Astrocyte of the spinal cord (primary cell): ENCODE data around the gene C1QTNF2.
A peak's percentile ranks its signal among the peaks of the same experiment; 100 is the strongest.

ENCODE experiments used
- DNase-seq: peaks from one replicate; pipeline ENCODE4 v3.0.0; 2011; ENCODE audit warnings: low read depth, low spot score
- H3K4me3 ChIP-seq: 2 replicates; pipeline ENCODE4 v1.5.1; 2011; ENCODE audit warnings: low read depth, mild to moderate bottlenecking, low read length, moderate library complexity
- in situ Hi-C: cut with HindIII; loops from 2 replicates; pipeline ENCODE4 v1.10.0; 2017; ENCODE audit warnings: low sequenced_read_pairs
- TF ChIP-seq, protein P1 (sequence below): IDR thresholded peaks from 2 replicates; pipeline ENCODE4 v1.5.1; 2012; ENCODE audit warnings: low read depth, mild to moderate bottlenecking, low read length, inconsistent platforms

The C1QTNF2 gene

DNA sequence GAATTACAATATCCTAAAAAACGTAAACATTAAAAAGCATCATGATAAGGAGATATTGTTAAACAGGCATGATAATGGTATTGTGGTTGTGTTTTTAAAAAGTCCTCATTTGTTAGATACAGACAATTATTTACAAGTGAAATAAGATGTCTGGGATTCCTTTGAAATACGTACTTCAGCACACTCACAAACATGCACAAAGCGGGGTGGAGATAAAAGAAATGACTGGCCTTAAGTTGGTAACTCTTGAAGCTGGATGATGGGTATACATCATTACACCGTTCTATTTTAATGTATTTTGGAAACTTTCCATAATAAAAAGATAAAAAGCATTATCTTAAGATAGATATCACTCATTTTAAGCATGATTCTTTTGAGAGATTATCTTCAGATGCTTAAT, 28.4 kb upstream of the C1QTNF2 start:
- TF ChIP-seq, protein P1, sequence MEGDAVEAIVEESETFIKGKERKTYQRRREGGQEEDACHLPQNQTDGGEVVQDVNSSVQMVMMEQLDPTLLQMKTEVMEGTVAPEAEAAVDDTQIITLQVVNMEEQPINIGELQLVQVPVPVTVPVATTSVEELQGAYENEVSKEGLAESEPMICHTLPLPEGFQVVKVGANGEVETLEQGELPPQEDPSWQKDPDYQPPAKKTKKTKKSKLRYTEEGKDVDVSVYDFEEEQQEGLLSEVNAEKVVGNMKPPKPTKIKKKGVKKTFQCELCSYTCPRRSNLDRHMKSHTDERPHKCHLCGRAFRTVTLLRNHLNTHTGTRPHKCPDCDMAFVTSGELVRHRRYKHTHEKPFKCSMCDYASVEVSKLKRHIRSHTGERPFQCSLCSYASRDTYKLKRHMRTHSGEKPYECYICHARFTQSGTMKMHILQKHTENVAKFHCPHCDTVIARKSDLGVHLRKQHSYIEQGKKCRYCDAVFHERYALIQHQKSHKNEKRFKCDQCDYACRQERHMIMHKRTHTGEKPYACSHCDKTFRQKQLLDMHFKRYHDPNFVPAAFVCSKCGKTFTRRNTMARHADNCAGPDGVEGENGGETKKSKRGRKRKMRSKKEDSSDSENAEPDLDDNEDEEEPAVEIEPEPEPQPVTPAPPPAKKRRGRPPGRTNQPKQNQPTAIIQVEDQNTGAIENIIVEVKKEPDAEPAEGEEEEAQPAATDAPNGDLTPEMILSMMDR = no peak
- in situ Hi-C loops = no loop called here
- peak overlapping the region; percentile 57 for H3K4me3 ChIP-seq
- peak; percentile 37 for DNase-seq

DNA sequence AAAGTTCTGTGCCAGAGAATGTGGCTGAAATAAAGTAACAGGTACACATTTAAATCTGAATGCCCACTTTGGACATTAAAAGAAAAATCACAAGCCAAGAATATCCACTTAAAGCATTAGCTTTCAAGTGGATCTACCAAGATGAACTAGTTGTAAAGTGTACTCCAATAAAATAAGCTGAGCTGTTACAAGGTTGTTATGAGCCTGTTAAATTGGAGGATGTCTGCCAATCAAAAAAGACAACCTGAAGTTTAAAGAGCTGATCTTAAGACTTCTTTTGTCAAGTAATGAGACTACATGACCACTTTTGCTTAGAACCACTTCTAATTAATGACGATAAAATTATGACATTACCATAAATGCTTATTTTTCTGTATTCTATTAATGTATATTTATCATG, 27.1 kb upstream of the C1QTNF2 start:
- no peak for DNase-seq
- TF ChIP-seq, protein P1 = no peak
- in situ Hi-C loops = no loop called here
- H3K4me3 ChIP-seq = no peak overlapping the region

DNA sequence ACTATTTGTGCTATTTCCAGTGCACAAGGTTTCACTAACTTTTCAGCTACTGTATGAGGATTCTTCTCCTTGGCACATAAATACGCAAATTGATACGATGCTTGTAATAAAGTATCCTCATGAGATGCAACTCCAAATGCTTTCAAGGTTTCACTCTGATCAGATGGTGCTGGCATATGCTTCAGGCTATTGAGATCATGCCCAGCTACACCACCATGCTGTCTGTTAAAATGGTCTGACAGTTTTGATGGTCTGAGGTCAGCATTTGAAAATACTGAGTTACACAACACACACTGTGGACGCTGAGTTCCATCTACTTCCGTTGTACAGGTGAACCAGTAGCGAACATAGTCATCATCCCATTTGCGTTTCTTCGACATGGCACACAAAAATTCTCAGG, 24.7 kb upstream of the C1QTNF2 start:
- in situ Hi-C loops = no loop called here
- DNase-seq = no peak
- no peak overlapping the region for H3K4me3 ChIP-seq
- TF ChIP-seq, protein P1 = no peak

DNA sequence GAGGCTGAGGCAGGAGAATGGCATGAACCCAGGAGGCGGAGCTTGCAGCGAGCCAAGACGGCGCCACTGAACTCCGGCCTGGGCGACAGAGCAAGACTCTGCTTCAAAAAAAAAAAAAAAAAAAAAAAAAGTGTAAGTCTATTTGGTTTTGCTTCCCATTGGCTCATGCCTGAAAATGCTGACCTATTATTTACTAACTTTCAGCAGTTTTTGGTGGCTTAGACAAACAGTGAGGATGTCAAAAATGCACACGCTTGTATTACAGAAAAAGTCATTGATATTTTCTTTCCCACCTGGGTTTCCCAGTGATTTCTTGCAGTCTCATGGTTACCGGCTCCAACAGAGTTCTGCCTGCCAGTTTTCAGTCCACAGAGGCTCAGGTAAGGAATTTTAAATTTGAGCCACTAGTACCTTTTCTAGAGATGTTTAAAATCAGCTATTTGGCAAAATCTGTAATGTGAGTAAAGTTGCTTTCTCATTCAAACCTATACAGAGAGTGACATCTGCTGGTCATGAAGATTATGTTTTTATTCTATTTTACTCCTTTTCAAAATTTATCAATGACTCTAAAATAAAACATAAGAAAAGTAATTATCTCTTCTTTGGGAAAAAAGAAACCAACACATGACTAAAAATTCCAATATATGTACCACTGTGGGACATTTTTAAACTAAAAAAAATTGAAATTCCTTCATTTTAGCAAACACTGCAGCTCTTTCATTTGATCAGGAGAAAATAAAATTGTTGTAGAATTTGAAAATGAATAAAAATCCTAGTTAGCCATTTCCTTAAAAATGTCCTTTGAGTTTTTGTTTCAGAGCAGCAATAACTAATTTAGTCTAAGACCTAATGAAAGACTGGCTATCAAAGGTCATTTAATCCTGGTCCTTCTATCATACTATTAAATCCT, 20.6 kb upstream of the C1QTNF2 start:
- in situ Hi-C loops = no loop called here
- peak; percentile 42 for DNase-seq
- TF ChIP-seq, protein P1 = peak; percentile 36
- H3K4me3 ChIP-seq = no peak overlapping the region

DNA sequence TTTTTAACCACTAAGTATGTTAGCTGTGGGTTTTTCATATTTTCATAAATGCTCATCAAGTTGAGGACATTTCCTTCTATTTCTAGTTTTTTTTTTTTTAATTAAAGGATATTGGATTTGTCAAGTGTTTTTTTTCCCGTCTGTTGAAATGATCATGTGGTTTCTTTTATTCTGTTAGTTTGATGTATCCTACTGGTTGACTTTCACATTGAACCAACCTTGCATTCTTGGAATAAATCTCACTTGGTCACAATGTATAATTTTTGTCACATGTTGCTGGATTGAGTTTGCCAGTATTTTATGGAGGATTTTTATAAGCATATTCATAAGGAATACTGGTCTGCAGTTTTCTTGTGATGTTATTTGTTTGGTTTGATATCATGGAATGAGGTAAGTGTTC, 17.0 kb upstream of the C1QTNF2 start:
- in situ Hi-C loops = no loop called here
- TF ChIP-seq, protein P1 = no peak
- DNase-seq = no peak
- no peak overlapping the region for H3K4me3 ChIP-seq

DNA sequence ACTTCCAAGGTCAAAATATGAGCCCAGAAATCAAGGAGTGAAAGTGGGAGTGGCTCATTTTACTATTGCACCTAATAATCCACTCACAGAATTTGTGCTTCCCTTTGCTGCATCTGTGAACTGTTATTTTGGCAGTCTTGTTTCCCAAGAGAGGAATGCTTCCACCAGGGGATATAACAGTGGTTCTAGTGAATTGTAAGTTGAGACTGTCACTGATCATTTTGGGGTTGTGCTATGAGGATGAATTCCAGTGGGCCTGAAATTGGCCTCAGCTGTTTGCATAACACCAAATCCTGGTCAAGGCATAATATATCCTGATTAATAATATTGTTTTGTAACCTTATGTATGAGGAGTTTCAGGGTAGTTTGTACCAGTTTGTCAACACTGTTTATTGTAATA, 15.1 kb upstream of the C1QTNF2 start:
- in situ Hi-C loops = no loop called here
- TF ChIP-seq, protein P1 = no peak
- DNase-seq = no peak
- H3K4me3 ChIP-seq = no peak overlapping the region
